ENCODE results near the gene OSTF1.

DNA sequence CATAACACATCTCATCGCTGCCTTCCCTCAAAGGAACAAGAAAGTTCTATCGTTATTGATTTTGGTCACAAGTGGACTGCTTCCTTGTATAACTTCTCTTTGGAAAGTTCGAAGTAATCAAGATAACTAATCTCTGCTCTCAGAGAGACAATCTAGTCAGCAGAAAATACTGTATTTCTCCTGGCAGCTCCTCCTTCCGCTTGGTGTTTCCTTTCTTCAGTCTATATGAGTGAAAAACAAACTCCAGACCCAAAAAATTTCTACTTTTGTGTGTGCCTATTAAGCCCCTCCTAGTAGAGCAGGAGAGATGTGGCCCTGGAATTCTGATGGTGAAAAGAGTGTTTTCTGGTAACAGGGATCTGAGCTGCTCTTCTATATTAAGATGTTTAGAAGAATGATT is 24.5 kb downstream of the OSTF1 start:
- TF ChIP-seq ZNF274 (IDR thresholded peaks at IDR 0.05; ENCODE audit: low read depth, low read length) (no peak), YY1 (IDR thresholded peaks at IDR 0.05; ENCODE audit: insufficient read depth, insufficient read length) (no peak), SUZ12 (IDR thresholded peaks at IDR 0.05; ENCODE audit: extremely low read depth, insufficient read depth, insufficient read length) (no peak)
